ENCODE measurements around the gene PRDM2. TPM values are rescaled to one million over a fixed set of nuclear protein-coding genes. Genes with fewer than 3 reads are reported as not detected.

PRDM2 gene
- total RNA-seq, 1 experiment from 2014 or later = 64.2 TPM

GRCh38 chr1:13769212-13769611 lies 69.2 kb downstream of the PRDM2 start:
- no peaks in the 10 kb centered on the region for H3K9me3 ChIP-seq (ENCODE audit: low read depth, low read length, poor library complexity, severe bottlenecking)
- H3K4me1 ChIP-seq (ENCODE audit: insufficient read depth, low read length, poor library complexity, severe bottlenecking) = peaks cover 27% of the 10 kb centered on the region
- H3K27ac ChIP-seq (ENCODE audit: low read depth, low read length, poor library complexity, severe bottlenecking) = no peak overlapping the region
- BruUV-seq (replicated peaks) = no TSS peak
- intact Hi-C loops (cut with micrococcal nuclease; ENCODE audit: unreplicated experiment) = no loop called here
- CTCF ChIA-PET = no interaction called here
- no peak for TF ChIP-seq EZH2 (IDR thresholded peaks at IDR 0.05; ENCODE audit: borderline replicate concordance, low read depth, low read length, poor library complexity, severe bottlenecking)
- TF ChIP-seq, protein P1, sequence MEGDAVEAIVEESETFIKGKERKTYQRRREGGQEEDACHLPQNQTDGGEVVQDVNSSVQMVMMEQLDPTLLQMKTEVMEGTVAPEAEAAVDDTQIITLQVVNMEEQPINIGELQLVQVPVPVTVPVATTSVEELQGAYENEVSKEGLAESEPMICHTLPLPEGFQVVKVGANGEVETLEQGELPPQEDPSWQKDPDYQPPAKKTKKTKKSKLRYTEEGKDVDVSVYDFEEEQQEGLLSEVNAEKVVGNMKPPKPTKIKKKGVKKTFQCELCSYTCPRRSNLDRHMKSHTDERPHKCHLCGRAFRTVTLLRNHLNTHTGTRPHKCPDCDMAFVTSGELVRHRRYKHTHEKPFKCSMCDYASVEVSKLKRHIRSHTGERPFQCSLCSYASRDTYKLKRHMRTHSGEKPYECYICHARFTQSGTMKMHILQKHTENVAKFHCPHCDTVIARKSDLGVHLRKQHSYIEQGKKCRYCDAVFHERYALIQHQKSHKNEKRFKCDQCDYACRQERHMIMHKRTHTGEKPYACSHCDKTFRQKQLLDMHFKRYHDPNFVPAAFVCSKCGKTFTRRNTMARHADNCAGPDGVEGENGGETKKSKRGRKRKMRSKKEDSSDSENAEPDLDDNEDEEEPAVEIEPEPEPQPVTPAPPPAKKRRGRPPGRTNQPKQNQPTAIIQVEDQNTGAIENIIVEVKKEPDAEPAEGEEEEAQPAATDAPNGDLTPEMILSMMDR (conservative IDR thresholded peaks at IDR 0.05; ENCODE audit: low read depth, low read length) = no peak
- POLR2A ChIA-PET (ENCODE audit: low non-redundant PET) = no interaction called here
- H3K36me3 ChIP-seq (ENCODE audit: insufficient read depth, low read length, poor library complexity, severe bottlenecking) = peaks cover 15% of the 10 kb centered on the region
- no peak for DNase-seq (ENCODE audit: low spot score)
- no peak overlapping the region for H3K4me3 ChIP-seq (ENCODE audit: low read depth, low read length, poor library complexity, severe bottlenecking)
- H3K27me3 ChIP-seq (replicated peaks; ENCODE audit: insufficient read depth, low read depth, low read length, poor library complexity) = no peaks in the 10 kb centered on the region

- Histone ChIP-seq H3K4me3 (ENCODE audit: low read depth, low read length, poor library complexity, severe bottlenecking) (no peak overlapping the region), H3K9me3 (ENCODE audit: low read depth, low read length, poor library complexity, severe bottlenecking) (no peaks in the 10 kb centered on the region), H3K27ac (ENCODE audit: low read depth, low read length, poor library complexity, severe bottlenecking) (no peak overlapping the region), H3K27me3 (replicated peaks; ENCODE audit: insufficient read depth, low read depth, low read length, poor library complexity) (no peaks in the 10 kb centered on the region), H3K4me1 (ENCODE audit: insufficient read depth, low read length, poor library complexity, severe bottlenecking) (peaks cover 21% of the 10 kb centered on the region), H3K36me3 (ENCODE audit: insufficient read depth, low read length, poor library complexity, severe bottlenecking) (peaks cover 15% of the 10 kb centered on the region)
- no peak for DNase-seq (ENCODE audit: low spot score)
- POLR2A ChIA-PET (ENCODE audit: low non-redundant PET) = no interaction called here
- CTCF ChIA-PET = no interaction called here
- no TSS peak for BruUV-seq (replicated peaks)
- TF ChIP-seq EZH2 (IDR thresholded peaks at IDR 0.05; ENCODE audit: borderline replicate concordance, low read depth, low read length, poor library complexity, severe bottlenecking) = no peak
- TF ChIP-seq, protein P1 (conservative IDR thresholded peaks at IDR 0.05; ENCODE audit: low read depth, low read length) = no peak
- intact Hi-C loops (cut with micrococcal nuclease; ENCODE audit: unreplicated experiment) = no loop called here
These were observed 69.8 kb downstream of the PRDM2 start for GRCh38 chr1:13769830-13770229.

- intact Hi-C loops (cut with micrococcal nuclease; ENCODE audit: unreplicated experiment) = no loop called here
- H3K4me3 ChIP-seq (ENCODE audit: low read depth, low read length, poor library complexity, severe bottlenecking) = no peak overlapping the region
- H3K27ac ChIP-seq (ENCODE audit: low read depth, low read length, poor library complexity, severe bottlenecking) = no peak overlapping the region
- H3K36me3 ChIP-seq (ENCODE audit: insufficient read depth, low read length, poor library complexity, severe bottlenecking) = peaks cover 15% of the 10 kb centered on the region
- CTCF ChIA-PET = no interaction called here
- no TSS peak for BruUV-seq (replicated peaks)
- H3K27me3 ChIP-seq (replicated peaks; ENCODE audit: insufficient read depth, low read depth, low read length, poor library complexity) = no peaks in the 10 kb centered on the region
- POLR2A ChIA-PET (ENCODE audit: low non-redundant PET) = no interaction called here
- H3K9me3 ChIP-seq (ENCODE audit: low read depth, low read length, poor library complexity, severe bottlenecking) = no peaks in the 10 kb centered on the region
- TF ChIP-seq, protein P1 (conservative IDR thresholded peaks at IDR 0.05; ENCODE audit: low read depth, low read length) = no peak
- no peak for TF ChIP-seq EZH2 (IDR thresholded peaks at IDR 0.05; ENCODE audit: borderline replicate concordance, low read depth, low read length, poor library complexity, severe bottlenecking)
- H3K4me1 ChIP-seq (ENCODE audit: insufficient read depth, low read length, poor library complexity, severe bottlenecking) = peaks cover 13% of the 10 kb centered on the region
- no peak for DNase-seq (ENCODE audit: low spot score)
These were observed 70.8 kb downstream of the PRDM2 start for GRCh38 chr1:13770743-13771142.
